ENCODE data around the gene PCDHGA5.
"Not testable (repeated sequence)": the region's sequence is repeated elsewhere in the genome, so short reads cannot be mapped to it uniquely, and the experiment has no call there.

The PCDHGA5 gene

DNA sequence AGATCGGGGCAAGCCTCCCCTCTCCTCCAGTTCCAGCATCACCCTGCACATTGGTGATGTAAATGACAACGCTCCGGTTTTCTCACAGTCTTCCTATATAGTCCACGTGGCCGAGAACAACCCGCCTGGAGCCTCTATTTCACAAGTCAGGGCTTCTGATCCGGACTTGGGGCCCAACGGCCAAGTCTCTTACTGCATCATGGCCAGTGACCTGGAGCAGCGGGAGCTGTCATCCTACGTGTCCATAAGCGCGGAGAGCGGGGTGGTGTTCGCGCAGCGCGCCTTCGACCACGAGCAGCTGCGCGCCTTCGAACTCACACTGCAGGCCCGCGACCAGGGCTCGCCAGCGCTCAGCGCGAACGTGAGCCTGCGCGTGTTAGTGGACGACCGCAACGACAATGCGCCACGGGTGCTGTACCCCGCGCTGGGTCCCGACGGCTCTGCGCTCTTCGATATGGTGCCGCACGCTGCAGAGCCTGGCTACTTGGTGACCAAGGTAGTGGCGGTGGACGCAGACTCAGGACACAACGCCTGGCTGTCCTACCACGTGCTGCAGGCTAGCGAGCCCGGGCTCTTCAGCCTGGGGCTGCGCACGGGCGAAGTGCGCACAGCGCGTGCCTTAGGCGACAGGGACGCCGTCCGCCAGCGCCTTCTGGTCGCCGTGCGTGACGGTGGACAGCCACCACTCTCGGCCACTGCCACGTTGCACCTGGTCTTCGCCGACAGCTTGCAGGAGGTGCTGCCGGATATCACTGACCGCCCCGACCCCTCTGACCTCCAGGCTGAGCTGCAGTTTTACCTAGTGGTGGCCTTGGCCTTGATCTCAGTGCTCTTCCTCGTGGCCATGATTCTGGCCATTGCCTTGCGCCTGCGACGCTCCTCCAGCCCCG, 25.4 kb downstream of the PCDHGA5 start:
- Histone ChIP-seq H3K27ac (ENCODE audit: poor library complexity, severe bottlenecking) (no peak overlapping the region), H3K36me3 (ENCODE audit: low read depth) (peaks cover 5% of the 10 kb centered on the region), H3K4me3 (ENCODE audit: severe bottlenecking) (no peak overlapping the region), H3K27me3 (ENCODE audit: insufficient read depth, poor library complexity, severe bottlenecking) (no peaks in the 10 kb centered on the region), H3K4me1 (ENCODE audit: insufficient read depth, poor library complexity, severe bottlenecking) (no peaks in the 10 kb centered on the region), H3K9me3 (ENCODE audit: severe bottlenecking) (peaks cover 48% of the 10 kb centered on the region)
- no peak for ATAC-seq (ENCODE audit: low read depth)
- TF ChIP-seq, protein P1, sequence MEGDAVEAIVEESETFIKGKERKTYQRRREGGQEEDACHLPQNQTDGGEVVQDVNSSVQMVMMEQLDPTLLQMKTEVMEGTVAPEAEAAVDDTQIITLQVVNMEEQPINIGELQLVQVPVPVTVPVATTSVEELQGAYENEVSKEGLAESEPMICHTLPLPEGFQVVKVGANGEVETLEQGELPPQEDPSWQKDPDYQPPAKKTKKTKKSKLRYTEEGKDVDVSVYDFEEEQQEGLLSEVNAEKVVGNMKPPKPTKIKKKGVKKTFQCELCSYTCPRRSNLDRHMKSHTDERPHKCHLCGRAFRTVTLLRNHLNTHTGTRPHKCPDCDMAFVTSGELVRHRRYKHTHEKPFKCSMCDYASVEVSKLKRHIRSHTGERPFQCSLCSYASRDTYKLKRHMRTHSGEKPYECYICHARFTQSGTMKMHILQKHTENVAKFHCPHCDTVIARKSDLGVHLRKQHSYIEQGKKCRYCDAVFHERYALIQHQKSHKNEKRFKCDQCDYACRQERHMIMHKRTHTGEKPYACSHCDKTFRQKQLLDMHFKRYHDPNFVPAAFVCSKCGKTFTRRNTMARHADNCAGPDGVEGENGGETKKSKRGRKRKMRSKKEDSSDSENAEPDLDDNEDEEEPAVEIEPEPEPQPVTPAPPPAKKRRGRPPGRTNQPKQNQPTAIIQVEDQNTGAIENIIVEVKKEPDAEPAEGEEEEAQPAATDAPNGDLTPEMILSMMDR (IDR thresholded peaks at IDR 0.05; ENCODE audit: poor library complexity, severe bottlenecking), result no peak
- no peak for DNase-seq (ENCODE audit: low spot score)

DNA sequence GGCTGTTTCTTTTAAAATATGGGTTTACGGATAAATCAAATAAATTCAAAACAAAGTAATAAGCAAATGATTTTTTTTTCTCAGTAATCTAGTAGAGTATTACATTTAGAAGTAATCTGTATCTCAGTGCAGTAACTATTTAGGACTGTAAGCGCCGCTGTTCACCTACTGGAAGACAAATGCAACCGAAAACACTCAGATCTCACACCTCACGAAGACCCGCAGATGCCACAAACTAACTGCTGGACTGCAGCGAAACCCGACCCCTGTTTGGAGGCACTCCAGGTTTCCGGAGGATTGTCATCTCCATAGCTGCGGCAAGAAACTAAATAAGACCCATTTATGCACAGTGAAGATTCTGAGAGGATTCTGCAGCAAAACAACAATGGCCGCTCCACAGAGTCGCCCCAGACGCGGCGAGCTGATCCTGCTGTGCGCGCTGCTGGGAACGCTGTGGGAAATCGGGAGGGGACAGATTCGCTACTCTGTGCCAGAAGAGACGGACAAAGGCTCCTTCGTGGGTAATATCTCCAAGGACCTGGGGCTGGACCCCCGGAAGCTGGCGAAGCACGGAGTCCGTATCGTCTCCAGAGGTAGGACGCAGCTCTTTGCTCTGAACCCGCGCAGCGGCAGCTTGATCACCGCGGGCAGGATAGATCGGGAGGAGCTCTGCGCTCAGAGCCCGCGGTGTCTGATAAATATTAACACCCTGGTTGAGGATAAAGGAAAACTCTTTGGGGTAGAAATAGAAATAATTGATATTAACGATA, 28.7 kb downstream of the PCDHGA5 start, which contains the start of gene PCDHGA8:
Gene PCDHGA8, plus strand, starts transcription at position 205 of the 770 bp plus-strand sequence. Its CDS starts 181 bp downstream, at position 386.
- DNase-seq (ENCODE audit: low spot score) (no peak), ATAC-seq (ENCODE audit: low read depth) (no peak)
- H3K27me3 ChIP-seq (ENCODE audit: insufficient read depth, poor library complexity, severe bottlenecking), result peaks cover 8% of the 10 kb centered on the region
- H3K27ac ChIP-seq (ENCODE audit: poor library complexity, severe bottlenecking), result no peak within 1 kb of the TSS
- TF ChIP-seq, protein P1 (IDR thresholded peaks at IDR 0.05; ENCODE audit: poor library complexity, severe bottlenecking), result no peak
- H3K36me3 ChIP-seq (ENCODE audit: low read depth), result peaks cover 5% of the 10 kb centered on the region
- H3K9me3 ChIP-seq (ENCODE audit: severe bottlenecking), result peaks cover 48% of the 10 kb centered on the region
- H3K4me3 ChIP-seq (ENCODE audit: severe bottlenecking), result no peak within 1 kb of the TSS
- no peaks in the 10 kb centered on the region for H3K4me1 ChIP-seq (ENCODE audit: insufficient read depth, poor library complexity, severe bottlenecking)

DNA sequence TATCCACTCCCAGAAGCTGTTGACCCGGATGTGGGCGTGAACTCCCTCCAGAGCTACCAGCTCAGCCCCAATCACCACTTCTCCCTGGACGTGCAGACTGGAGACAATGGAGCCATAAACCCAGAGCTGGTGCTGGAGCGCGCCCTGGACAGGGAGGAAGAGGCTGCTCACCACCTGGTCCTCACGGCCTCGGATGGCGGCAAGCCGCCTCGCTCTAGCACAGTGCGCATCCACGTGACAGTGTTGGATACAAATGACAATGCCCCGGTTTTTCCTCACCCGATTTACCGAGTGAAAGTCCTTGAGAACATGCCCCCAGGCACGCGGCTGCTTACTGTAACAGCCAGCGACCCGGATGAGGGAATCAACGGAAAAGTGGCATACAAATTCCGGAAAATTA, 29.3 kb downstream of the PCDHGA5 start:
- Histone ChIP-seq H3K27ac (ENCODE audit: poor library complexity, severe bottlenecking) (no peak overlapping the region), H3K9me3 (ENCODE audit: severe bottlenecking) (peaks cover 46% of the 10 kb centered on the region), H3K4me3 (ENCODE audit: severe bottlenecking) (no peak overlapping the region), H3K27me3 (ENCODE audit: insufficient read depth, poor library complexity, severe bottlenecking) (peaks cover 8% of the 10 kb centered on the region), H3K4me1 (ENCODE audit: insufficient read depth, poor library complexity, severe bottlenecking) (no peaks in the 10 kb centered on the region), H3K36me3 (ENCODE audit: low read depth) (peaks cover 5% of the 10 kb centered on the region)
- ATAC-seq (ENCODE audit: low read depth), result no peak
- no peak for DNase-seq (ENCODE audit: low spot score)
- TF ChIP-seq, protein P1 (IDR thresholded peaks at IDR 0.05; ENCODE audit: poor library complexity, severe bottlenecking), result no peak

DNA sequence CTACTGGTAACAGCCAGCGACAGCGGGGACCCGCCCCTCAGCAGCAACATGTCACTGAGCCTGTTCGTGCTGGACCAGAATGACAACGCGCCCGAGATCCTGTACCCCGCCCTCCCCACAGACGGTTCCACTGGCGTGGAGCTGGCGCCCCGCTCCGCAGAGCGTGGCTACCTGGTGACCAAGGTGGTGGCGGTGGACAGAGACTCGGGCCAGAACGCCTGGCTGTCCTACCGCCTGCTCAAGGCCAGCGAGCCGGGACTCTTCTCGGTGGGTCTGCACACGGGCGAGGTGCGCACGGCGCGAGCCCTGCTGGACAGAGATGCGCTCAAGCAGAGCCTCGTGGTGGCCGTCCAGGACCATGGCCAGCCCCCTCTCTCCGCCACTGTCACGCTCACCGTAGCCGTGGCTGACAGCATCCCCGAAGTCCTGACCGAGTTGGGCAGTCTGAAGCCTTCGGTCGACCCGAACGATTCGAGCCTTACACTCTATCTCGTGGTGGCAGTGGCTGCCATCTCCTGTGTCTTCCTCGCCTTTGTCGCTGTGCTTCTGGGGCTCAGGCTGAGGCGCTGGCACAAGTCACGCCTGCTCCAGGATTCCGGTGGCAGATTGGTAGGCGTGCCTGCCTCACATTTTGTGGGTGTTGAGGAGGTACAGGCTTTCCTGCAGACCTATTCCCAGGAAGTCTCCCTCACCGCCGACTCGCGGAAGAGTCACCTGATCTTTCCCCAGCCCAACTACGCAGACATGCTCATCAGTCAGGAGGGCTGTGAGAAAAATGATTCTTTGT, 30.6 kb downstream of the PCDHGA5 start:
- not testable (repeated sequence) for DNase-seq (ENCODE audit: low spot score); H3K27ac ChIP-seq (ENCODE audit: poor library complexity, severe bottlenecking); H3K4me1 ChIP-seq (ENCODE audit: insufficient read depth, poor library complexity, severe bottlenecking); H3K36me3 ChIP-seq (ENCODE audit: low read depth); H3K4me3 ChIP-seq (ENCODE audit: severe bottlenecking); ATAC-seq (ENCODE audit: low read depth)
- Histone ChIP-seq H3K27me3 (ENCODE audit: insufficient read depth, poor library complexity, severe bottlenecking) (peaks cover 15% of the 10 kb centered on the region), H3K9me3 (ENCODE audit: severe bottlenecking) (peaks cover 46% of the 10 kb centered on the region)

Measured in RWPE2 (cell line).